Stimulated activated CD8-positive, alpha-beta memory T cell treated with anti-CD3 and anti-CD28 coated beads, Interleukin-12 subunit alpha, Interleukin-12 subunit beta, amount 100 ng/mL, for 4 hours (primary cell): ENCODE measurements around the gene CADM2.

Source experiments
- DNase-seq: peaks from one replicate; pipeline ENCODE4 v3.0.0-alpha.2; 2020; ENCODE audit warnings: low read depth

Gene CADM2

DNA sequence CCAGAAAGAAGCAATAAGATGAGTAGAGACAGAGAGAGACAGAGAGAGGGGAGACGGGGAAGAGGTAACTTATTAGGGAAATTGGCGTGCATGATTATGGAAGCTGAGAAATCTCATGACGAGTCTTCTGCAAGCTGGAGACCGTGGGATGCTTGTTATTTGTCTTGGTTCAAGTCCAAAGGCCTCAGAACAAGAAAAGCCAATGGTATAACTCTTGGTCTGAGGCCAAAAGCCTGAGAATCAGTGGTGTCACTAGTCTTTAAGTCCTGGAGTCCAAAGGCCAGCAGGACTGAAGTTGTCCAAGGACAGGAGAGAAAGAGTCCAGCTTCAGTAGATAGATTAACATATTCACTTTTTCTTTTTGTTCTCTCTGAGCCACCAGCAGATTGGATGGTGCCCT is 613.6 kb downstream of the CADM2 start:
- no peak for DNase-seq

DNA sequence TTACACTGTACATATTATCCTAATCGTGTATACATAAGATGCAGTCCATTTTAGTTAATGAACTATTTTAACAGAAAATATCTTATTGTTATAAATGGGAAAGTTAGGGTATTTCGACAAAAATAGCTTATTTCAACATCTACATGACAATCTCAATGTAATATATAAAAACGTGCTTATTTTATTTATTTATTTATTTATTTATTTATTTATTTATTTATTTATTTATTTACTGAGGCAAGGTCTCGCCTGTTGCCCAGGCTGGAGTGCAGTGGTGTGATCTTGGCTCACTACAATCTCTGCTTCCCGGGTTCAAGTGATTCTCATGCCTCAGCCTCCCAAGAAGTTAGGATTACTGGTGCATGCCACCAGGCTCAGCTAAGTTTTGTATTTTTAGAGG is 614.2 kb downstream of the CADM2 start:
- DNase-seq: no peak

DNA sequence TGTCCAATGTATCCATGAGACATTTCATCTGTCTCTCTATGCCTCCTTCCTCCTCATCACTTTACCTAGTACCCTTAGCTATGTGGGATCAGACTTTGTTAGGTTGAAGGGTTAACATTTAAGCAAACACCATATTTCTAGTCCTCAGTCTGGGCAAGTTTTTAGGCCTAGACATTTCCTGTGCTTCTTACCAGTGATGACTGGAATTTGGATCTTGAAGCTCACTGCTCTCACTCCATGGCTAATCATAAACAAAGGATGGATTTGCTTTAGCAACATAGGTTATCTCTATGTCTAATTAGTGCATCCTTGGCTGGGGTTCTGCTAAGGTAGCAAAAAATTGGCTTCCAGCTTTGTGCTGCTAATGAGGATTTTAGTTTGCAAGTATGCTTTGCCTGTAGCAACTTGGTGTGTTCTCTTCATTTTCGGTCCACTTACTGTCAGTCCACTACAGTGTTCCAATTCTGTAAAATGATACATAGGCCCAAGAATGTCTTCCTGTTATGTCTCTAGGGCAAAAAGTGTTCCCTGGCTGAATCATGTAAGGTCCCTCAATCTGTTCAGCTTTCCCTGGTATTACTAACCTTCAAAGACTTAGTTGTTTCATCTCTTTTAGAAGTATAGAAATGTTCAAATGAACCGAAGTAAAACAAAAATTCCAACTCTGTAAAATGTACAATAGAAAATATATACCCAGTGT is 615.4 kb downstream of the CADM2 start:
- DNase-seq: no peak

DNA sequence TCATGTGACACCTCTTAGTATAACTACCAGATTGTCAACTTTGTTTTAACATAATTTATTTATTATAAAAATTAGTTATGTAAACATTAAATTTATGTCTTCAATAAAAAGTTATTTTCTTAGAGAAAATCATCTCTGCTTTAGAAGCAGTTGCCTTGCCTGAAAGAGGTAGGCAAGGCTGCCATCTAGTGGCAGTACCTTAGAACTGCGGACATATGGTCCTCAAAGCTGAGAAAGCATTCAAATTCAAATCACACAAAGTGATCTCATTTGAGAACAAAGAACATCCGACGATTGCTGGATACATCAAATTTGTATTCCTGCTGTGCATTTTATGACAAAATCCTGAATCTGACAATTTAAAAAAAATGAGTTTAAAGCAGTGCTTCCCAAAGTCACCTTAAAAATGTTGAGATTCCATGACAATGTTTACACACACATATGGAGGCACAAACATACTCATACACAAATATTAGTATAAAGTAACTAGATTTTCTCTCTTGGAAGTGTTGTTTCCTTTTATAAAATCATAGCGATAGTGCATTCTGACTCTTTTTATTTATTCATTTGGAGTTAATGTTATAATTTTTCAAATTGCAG is 617.4 kb downstream of the CADM2 start:
- DNase-seq: no peak

DNA sequence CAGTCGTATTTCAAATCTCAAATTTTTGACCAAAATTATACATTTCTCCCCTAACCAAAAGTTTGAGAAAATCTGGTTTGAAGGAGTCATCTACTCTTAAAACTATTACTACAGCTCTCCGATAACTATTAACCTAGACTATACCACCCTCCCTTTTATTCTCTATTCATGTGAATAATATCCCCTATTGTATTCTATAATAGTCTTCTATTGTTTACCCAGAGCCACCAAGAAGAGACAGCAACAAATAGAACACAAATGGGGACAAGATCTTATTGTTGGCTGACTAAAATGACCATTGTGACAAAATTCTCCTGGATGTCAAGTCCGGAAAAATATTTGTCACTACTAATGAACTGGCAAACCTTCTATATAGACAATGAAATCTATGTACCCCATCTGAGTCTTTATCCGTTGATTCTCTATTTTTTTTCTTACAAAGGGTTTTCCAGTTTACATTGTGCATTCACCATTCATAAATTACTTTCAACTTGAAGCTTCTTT is 618.0 kb downstream of the CADM2 start:
- DNase-seq: no peak

DNA sequence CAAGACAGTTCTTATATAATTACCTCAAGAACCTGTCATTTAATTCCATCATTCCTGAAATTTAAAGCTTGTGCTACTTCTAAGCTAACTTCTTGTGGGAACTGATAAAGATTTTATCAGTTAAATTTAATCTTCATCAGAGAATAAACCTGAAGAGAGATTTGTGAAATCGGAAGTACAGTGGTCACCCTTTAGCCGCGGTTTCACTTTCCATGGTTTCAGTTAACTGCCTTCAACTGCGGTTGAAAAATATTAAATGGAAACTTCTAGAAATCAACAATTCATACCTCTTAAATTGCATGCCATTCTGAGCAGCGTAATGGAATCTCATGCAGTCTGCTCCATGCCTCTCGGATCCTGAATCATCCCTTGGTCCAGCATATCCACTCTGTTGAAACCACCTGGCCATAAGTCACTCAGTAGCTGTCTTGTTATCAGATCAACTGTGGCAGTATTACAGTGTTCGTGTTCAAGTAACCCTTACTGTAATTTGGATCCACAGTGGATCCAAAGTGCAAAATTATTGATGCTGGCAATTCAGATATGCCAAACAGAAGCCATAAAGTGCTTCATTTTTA is 626.1 kb downstream of the CADM2 start:
- DNase-seq: no peak

DNA sequence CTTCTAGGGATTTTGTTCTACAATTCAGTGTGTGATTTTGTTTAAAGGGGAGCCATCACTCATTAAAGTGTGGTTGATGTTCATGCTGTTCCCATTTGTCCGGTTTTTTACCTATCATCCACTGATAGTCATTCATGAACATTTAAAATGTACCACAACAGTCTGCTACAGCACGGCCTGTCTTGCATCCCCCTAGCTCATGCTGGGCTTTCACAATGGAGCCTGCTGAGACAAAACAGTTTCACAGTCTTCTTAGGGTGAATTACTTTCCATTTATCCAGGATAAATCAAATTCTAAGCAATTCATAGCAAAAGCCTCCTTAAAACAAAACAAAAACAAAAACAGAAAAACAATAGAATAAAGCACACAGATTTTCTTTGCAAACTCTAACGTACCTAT is 627.2 kb downstream of the CADM2 start:
- no peak for DNase-seq

DNA sequence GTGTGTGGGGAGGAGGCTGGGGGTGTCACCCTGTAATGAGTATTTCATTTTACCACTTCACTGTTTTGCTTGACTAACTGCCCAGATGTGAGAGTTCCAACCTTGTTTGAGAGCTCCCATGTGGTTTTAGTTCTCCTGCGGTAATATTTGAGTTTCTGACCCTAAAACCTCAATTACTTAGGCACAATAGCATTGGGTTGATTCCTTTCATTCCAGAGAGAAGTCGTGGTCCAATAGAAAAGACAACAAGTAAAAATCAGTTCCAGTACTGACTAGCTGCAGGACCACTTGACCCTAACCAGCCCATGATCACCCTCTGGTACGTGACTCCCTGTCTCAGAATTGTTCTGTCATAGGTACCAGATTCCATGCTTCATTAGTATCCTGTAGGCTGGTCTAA is 630.4 kb downstream of the CADM2 start:
- DNase-seq: no peak

DNA sequence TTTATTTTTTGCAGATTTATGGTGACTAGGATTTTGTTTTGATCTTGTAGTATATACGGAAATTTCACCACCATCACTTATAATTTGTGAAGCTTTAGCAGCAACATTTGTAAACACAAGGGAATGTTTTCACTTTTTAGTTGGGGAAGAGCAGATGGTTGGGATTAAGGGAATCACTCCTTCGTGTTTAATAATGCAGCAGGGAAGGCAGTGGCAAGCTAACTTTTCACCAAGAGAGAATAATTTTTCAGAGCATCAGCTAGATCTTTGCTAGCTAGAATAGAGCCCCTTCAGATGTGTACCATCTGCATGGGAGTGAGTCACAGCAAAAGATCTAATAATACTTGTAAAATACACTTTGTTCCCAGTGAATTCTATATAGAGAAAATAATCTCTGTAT is 632.7 kb downstream of the CADM2 start:
- DNase-seq: no peak

DNA sequence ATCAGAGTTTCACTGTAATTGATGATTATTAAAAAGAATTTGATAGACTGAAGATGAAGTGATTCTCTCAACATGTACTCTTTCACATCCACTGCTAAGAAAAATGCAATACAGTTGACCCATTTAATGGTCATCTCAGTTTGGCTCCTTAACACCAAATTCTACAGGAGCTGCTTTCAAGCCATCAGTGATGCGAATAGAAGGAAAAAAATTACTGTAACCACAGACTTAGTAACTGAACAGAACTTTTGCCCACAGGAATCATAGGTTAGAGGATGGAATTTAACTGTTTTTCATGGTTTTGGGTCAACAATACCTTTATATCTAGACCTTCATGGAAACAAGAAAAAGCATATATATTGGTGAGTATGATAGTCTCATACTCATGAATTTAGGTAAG is 633.5 kb downstream of the CADM2 start:
- DNase-seq: no peak

DNA sequence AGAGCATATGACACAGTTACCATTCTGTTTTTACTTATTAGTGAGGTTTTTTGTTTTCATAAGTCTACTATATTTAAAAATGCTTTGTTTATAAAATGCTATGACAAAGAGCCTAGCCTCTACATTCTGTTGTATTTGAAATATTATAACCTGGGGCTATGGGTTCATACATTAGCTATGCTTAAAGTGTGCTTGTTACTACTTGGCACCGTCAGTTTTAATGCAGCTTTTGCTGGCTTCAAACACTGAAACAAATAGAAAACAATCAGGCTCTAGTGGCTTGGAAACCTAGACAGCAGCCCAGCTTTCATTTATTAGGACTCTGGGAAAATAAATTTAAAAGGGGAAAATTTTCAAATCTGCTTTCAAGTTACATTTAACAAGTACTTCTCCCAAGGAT is 635.9 kb downstream of the CADM2 start:
- no peak for DNase-seq

DNA sequence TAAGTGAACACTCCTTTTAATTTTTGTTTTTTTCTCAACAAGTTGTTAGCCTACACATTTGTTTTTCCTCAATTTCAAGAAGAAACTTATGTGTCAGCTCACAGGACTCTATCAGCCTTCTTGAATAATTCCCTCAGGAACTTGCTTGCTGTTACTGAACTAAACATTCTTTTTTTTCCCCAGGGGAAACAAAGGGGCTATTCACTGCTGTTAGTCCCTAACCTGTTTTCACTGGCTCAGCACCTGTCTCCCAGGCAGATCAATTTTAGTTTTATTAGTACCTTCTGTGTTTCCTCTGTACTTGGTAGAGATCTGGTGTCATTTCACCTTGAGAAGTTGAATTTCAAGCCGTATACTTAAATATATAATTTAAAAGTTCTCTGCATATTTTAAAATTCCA is 644.6 kb downstream of the CADM2 start:
- no peak for DNase-seq

DNA sequence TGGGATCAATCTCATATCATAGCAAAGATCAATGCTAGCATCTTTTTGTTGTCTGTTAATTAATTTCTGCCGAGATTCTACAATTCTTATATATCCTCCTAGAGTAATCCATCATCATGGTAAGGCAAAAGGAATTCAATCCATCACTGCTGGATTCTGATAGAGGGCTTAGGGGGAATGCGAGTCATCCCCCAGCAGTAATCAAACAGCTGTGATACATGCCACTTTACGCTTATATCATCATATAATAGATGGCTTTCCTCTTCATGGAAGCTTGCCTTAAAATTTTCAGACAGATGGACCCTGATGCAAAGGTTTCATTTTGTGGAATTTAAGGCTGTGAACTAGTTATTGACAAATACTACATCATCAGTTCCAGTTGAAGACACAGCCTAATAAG is 645.9 kb downstream of the CADM2 start:
- DNase-seq: no peak

DNA sequence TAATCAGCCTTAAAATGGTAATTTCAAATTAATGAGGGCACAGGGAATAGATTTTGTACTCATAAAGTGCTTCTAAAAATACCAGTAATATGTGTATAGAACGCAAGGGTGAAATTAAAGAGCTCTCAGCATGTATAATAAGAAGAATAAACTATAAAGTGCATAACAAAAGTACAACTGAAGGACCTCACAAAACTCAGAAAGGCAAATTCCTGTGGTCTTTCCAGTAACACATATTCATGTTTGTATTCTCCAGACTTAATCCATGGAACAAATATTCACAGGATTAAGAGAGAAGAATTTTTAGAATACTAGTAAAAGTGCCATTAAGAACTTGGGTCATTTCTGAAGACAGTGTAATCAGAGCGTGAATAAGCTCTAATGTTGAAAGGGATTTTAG is 646.3 kb downstream of the CADM2 start:
- DNase-seq: no peak

DNA sequence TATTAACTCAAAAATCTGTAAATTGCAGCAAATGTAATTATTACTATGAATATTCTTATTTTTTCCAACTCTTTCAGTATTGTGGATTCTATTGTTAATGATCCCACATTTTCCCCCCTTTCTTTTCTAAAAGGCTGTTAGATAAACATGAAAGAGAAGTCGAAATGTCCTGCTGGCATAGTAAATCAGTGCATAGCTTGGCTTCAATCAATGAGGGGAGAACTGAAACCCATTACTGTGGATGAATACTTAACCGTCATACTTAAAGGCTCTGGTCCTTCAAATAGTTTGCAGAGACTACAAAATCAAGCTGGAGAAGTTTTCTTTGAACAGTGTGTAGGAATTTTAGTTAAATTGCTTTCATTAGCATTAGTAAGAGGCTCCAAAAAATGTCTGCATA is 667.9 kb downstream of the CADM2 start:
- DNase-seq: no peak

DNA sequence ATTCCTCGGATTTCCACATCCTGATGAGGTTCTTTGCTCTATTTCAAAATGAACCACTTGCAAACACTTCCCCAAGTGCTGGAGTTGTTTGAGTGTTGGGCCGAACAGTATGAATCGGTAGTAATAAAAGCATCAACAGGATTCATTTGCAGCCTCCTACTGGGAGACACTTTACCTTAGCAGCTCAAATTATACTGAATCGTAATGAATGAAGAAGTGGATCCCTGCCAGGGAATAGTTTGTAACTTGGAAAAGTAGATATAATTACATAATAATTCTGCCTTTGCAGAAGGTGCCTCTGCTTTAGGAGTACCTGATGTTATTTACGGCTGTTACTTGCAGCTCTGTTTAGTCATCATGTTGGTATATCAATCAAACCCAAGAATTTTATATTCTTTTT is 669.1 kb downstream of the CADM2 start:
- no peak for DNase-seq

DNA sequence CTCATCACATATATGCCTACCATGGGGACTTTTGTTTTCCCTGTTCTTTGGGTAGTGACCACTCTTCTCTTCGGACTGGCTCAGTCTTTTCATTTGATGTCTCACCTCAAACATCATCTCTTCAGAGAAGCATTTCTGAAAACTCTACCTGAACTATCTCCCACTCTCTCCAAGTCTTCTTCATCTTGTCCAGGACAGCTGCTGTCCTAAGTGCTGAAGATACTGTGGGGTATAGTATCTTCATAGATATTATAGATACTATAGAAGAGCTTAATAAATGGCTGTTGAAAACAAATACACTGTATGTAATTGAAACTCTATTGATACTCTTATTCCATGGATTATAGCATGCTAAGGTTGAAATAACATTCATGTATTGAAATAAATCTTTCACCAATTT is 672.3 kb downstream of the CADM2 start:
- DNase-seq: no peak

DNA sequence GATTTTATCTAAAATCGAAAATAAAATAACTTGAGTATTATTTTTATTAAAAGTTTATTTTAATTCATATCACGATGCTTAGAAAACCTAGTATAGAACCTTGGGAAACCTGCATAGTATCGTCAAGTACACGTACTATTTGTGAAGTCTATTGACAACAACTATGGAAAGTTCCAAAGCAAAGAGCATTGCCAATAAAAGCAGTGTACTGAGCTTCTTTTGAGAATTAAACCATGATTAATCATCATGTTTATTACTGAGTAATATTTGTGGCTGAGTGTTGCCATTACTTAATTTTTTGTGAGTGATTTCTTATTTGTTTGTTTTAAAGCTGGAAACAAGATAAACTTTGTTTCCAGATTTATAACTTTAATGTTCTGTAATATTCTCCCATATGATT is 674.1 kb downstream of the CADM2 start:
- no peak for DNase-seq

DNA sequence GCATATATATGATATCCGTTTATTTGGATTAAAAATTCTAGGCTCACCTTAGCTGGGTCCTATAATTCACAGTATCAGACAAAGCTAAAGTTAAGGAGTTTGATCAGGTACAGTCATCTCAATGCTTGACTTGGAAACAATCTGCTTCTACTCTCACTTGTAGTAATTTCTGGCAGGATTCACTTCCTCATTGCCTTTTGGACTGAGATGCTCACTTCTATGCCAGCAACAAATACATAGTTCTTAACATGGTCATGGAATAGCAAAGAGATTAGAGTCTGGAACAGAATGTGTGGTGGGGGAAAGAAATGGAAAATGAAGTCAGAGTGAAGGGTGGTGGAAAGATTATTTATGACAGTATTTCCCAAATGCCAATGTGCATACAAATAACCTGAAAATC is 693.6 kb downstream of the CADM2 start:
- no peak for DNase-seq

DNA sequence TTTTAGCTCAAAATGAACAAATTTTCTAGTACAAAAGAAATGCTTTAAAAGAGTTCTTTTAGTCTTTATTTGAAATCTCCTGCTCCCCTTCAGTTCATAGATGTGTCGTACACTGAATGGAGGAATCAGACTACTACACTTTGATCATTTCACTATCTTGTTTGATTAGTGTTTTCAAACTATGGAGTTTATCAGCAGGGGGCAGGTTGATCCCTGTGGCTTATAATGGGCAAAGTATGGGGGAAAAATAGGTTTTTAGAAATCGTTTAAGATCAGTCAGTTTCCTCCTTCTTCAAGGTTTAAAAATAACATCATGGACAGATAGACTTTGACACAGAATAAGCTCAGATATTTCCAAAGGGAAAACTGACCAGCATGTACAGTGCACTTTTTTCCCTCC is 701.7 kb downstream of the CADM2 start:
- no peak for DNase-seq

DNA sequence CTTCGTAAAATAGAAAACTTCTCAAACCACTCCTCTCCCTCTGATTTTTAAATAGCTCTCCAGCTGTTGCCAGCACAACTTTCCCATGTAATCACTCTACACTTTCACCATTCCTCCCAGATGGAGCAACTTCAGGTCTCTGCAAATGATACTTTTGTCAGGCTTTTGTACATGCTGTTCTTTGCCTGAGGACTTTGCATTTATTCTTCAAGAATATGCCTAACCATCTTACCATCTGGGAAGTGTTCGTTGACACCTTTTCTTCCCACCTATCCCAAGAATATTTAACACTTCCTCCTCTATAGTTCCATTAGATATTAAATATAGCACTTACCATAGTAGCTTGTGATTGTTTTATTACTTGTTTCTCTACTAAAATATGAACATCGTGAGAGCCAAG is 703.7 kb downstream of the CADM2 start:
- no peak for DNase-seq

DNA sequence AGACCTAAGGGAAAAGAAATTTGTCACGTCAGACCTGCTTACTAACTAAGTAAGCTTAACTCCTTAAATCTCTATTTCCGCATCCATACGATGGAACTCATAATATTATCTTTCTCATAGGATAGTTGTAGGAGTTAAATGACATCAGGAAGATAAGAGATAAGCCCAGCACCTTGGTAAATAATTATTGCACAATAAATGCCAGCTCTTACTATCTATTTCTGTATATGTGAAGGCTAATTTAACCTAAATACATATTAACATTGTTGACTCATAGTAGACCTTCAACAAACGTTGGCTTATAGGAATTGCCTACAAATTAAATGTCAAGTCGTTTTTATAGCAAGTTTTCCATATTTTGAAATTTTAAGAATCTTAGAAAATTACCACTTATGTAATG is 709.0 kb downstream of the CADM2 start:
- DNase-seq: no peak

DNA sequence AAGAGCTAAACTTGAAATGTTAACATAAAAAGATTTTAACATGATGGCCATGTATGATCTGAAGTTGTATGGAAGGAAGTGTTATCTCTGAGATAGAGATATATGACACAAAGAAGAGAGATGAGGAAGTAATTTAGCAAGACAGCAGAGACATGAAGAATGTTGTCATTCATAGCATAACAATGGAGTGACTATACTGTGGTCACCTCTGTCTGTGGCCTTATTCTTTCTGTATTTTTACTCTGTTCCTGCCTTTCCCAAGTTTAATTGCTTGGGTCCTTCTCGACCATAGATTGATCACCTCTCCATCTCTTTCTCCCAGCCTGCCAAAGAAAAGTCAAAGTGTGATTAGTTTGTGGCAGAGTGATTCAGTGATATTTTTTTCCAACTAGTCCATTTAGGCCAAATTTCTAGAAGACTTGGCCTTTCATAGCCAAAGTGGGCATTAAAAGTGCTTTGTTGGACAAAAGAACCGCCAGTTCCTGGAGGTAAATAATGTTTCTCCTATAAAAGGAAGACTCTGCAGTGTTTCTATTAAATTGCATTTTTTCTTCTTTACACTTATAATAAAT is 711.9 kb downstream of the CADM2 start:
- no peak for DNase-seq
